ENCODE data around the gene RGS12. TPM values are rescaled to one million over a fixed set of nuclear protein-coding genes. Genes with fewer than 3 reads are reported as not detected.

Gene RGS12
- total RNA-seq, 1 donor from 2014 or later: 19.1 TPM

DNA sequence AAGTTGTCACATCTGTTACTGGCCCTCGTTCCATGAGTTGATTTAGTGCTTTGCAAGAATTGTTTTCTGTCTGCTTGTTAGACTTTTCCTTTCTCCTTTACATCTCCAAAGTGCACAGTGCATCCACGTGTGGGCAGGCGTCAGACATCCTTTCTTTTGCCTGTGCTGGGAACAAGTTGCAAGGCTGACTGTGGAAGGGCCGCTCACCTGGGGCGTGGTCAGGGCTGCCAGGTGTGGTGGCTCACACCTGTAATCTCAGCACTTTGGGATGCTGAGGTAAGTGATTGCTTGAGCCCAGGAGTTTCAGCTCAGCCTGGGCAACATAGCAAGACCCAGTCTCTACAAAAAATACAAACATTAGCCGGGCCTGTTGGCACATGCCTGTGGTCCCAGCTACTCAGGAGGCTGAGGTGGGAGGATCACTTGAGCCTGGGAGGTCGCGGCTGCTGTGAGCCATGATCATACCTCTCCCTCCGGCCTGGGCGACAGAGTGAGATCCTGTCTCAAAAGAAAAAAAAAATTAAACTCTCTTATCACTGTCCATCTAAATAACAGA is 46.2 kb downstream of the RGS12 start:
- no peak for DNase-seq (ENCODE audit: low spot score)
- intact Hi-C loops (cut with DNase I): no loop called here

DNA sequence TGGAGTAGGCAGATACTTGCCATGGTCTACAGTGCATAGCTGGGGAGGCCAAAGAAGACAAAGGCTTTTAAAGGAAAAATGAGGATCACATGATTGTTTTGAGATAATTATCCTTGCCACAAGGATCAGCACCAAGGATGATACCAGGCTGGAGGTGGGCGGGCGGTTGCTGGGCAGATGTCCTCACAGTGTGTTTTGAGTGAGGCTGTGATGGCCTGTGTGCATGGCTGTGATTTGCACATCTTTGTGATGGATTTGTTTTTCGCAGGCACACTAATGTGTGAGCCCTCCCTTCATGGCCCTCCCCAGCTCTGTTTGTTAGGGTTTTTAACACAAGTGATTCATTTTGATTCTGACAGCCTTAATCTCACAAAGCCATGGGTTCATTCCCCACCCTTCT is 46.8 kb downstream of the RGS12 start:
- DNase-seq (ENCODE audit: low spot score): no peak
- intact Hi-C loops (cut with DNase I): no loop called here

DNA sequence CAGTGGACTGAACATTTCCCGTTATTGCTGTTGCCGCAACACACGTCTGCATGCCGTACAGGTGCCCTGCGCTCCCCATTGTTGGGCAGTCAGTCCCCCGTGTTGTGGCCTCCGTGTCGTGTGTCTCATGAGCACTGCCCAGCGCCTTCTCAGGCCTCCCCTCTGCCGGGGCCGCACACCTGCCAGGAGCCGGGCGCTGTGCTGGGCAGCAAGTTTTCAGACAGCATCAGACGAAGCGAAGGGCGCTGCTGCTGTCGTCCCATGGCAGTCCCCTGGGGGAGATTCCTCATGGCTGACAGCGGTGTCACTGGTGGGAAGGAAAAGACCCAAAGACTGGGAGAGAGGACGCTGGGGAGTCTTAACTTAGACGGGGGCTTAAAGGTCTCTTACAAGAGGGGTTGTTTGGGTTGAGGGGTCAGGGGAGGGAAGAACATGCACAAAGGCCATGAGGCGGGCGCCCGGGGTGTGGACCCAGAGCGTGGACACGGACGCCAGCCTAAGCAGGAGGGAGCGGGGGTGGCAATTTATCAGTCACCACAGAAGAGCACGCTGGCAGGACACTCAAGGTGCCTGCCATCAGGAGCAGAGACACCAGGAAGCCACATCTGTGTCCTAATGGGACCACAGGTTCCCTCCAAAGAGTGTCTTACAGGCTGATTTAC is 47.3 kb downstream of the RGS12 start:
- intact Hi-C loops (cut with DNase I): no loop called here
- no peak for DNase-seq (ENCODE audit: low spot score)

DNA sequence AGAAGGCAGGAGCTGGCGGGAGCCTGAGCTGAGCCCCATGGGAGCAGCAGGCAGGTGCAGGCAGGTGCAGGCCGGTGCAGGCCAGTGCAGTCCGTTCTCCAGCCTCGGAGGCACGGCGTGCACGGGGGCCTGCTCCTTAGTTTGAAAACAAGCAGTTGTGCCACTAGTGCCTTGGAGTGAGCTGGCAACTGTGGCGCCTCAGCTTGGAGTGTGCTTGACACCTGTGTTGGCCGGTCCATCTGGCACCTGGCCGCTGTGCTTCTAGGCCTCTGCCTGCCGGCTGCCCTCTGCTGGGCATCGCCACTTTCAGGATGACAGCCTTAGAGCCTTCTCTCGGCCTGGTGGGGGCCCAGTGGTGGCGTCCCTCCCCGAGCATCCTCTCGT is 47.9 kb downstream of the RGS12 start:
- intact Hi-C loops (cut with DNase I): no loop called here
- no peak for DNase-seq (ENCODE audit: low spot score)

DNA sequence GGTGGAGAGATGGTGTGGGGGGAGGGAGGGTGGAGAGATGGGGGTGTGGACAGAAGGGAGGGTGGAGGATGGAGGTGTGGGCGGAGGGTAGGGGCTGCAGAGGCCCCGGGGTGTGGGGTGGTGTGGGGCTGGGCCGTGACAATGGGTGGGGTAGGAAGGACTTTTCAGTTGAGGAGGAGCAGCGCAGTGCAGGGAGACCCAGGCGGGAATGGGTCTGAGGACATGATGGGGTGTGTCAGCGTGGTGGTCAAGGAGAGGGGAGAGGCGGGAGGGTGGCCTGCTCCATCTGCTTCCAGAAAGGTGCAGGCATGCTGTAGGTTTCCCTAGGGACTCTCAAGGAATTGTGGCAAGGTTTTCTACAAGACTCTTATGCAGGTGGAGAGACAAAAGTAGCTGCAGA is 48.9 kb downstream of the RGS12 start:
- intact Hi-C loops (cut with DNase I): no loop called here
- no peak for DNase-seq (ENCODE audit: low spot score)

DNA sequence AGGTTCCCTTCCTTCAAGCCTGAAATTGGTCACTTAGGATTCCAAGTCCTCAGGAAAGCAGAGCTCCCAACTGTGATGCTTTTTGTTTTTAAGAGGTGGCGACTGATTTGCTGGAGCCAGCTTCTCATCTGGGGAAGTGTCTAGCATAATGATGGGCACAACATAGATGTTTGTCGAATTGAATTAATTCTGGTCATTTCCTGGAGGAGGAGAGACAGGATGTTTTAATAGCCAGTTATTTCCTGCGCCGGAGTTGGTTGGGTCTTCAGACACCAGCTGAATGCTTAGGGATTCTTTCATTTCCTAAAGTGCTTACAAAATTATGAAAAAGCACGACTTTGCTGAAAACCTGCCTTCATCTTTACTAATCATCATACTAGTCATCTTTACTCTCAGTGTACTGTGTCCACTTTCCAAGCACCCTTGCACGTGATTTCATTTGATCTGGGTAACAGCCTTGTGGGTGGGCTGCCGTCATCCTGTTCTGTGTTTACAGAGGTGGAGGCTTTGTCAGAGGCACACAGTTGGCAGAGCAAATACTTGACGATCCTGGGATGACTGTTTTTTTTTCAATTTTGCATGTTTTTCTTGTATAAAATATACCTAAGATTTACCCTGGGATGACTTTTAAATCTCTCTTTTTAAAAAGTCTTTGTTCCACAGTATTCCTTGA is 49.5 kb downstream of the RGS12 start:
- intact Hi-C loops (cut with DNase I): no loop called here
- DNase-seq (ENCODE audit: low spot score): no peak

Other genes starting within 250 kb of the RGS12 start
- not detected for gene HTT-AS, start 218.5 kb upstream of the RGS12 start, total RNA-seq
- 35.1 TPM for gene HTT, start 218.3 kb upstream of the RGS12 start, total RNA-seq
- 1.1 TPM for gene MSANTD1, start 43.9 kb upstream of the RGS12 start, total RNA-seq
- gene HGFAC, start 148.9 kb downstream of the RGS12 start, total RNA-seq: 0.38 TPM
- 62.7 TPM for gene DOK7, start 170.3 kb downstream of the RGS12 start, total RNA-seq
- gene LRPAP1, start 239.4 kb downstream of the RGS12 start, total RNA-seq: 275 TPM